SK-N-SH (cell line): ENCODE measurements around the gene STK4. TPM values are rescaled to one million over a fixed set of nuclear protein-coding genes. Genes with fewer than 3 reads are reported as not detected.

Source experiments
- CTCF ChIA-PET: fragments of 300-600, 350-600 bp; formaldehyde crosslinking; extraction: SDS; loops from one replicate; lab custom pipeline; 2021; lab: Yijun Ruan, JAX
- POLR2A ChIA-PET: fragments of 350-600 bp; sonication (Branson Sonifier 250); formaldehyde crosslinking; extraction: SDS; loops from one replicate; lab custom pipeline; 2020; ENCODE audit warnings: antibody characterized with exemption, inconsistent platforms; lab: Yijun Ruan, JAX
- DNase-seq: peaks from one replicate; pipeline ENCODE4 v3.0.0; 2012
- H2AFZ ChIP-seq: fragments of 200-600 bp; sonication (generic); 2 replicates; pipeline ENCODE4 v1.8.1; 2016; ENCODE audit warnings: antibody characterized with exemption, mild to moderate bottlenecking, low read depth
- H3F3A ChIP-seq: fragments of 200-600 bp; sonication (generic); replicated peaks from 2 replicates; pipeline ENCODE3; 2016; ENCODE audit warnings: antibody characterized with exemption, mild to moderate bottlenecking; ENCODE audit not compliant: insufficient read depth
- H3K27ac ChIP-seq, 2 experiments: fragments of 200-500 bp in 1 of 2; fragments of 200-600 bp in 1 of 2; sonication (Bioruptor generic) in 1 of 2; sonication (generic), shearing (Covaris generic) in 1 of 2; 2 replicates each; pipeline versions ENCODE4 v1.5.1 to v1.6.1; 2014 to 2016; ENCODE audit warnings: low read depth in 2 of 2, inconsistent platforms in 1 of 2, low read length in 1 of 2, mild to moderate bottlenecking in 1 of 2, mixed read lengths in 1 of 2
- H3K27me3 ChIP-seq: fragments of 200-600 bp; sonication (generic), shearing (Covaris generic); 2 replicates; pipeline ENCODE4 v1.6.1; 2016; ENCODE audit warnings: mixed run types; ENCODE audit not compliant: insufficient read depth
- H3K36me3 ChIP-seq, 2 experiments: fragments of 200-500 bp in 1 of 2; fragments of 200-600 bp in 1 of 2; sonication (Bioruptor generic) in 1 of 2; sonication (generic) in 1 of 2; replicated peaks in 1 of 2; 2 replicates each; pipeline versions ENCODE3 to v1.5.1; 2014 to 2016; ENCODE audit warnings: low read length in 1 of 2, mild to moderate bottlenecking in 1 of 2; ENCODE audit not compliant: insufficient read depth in 2 of 2, control insufficient read depth in 1 of 2
- H3K4me1 ChIP-seq, 2 experiments: fragments of 200-500 bp in 1 of 2; fragments of 200-600 bp in 1 of 2; sonication (Bioruptor generic) in 1 of 2; sonication (generic), shearing (Covaris generic) in 1 of 2; 2 replicates each; pipeline versions ENCODE4 v1.5.1 to v1.6.1; 2014 to 2016; ENCODE audit warnings: low read depth in 1 of 2, low read length in 1 of 2, mixed run types in 1 of 2; ENCODE audit not compliant: insufficient read depth in 2 of 2, control insufficient read depth in 1 of 2
- H3K4me2 ChIP-seq: fragments of 200-600 bp; sonication (generic), shearing (Covaris generic); 2 replicates; pipeline ENCODE4 v1.6.1; 2017; ENCODE audit warnings: mixed run types
- H3K4me3 ChIP-seq, 2 experiments: fragments of 200-500 bp in 1 of 2; fragments of 200-600 bp in 1 of 2; sonication (Bioruptor generic) in 1 of 2; sonication (generic), shearing (Covaris generic) in 1 of 2; 2 replicates each; pipeline versions ENCODE4 v1.5.1 to v1.8.1; 2014 to 2016; ENCODE audit warnings: low read depth in 2 of 2, inconsistent platforms in 1 of 2, low read length in 1 of 2, mild to moderate bottlenecking in 1 of 2, mixed read lengths in 1 of 2, moderate library complexity in 1 of 2
- H3K79me2 ChIP-seq: fragments of 200-600 bp; sonication (generic); 2 replicates; pipeline ENCODE4 v1.8.1; 2017; ENCODE audit warnings: mild to moderate bottlenecking; ENCODE audit not compliant: insufficient read depth
- H3K9ac ChIP-seq: fragments of 200-600 bp; sonication (generic); 2 replicates; pipeline ENCODE4 v1.6.1; 2017; ENCODE audit warnings: mixed run types
- H3K9me2 ChIP-seq: fragments of 200-600 bp; sonication (generic); 2 replicates; pipeline ENCODE4 v1.6.1; 2017; ENCODE audit warnings: mixed run types
- H3K9me3 ChIP-seq: fragments of 200-600 bp; sonication (generic); 2 replicates; pipeline ENCODE4 v1.6.1; 2017; ENCODE audit warnings: mixed run types, mild to moderate bottlenecking, moderate library complexity
- H4K20me1 ChIP-seq: fragments of 200-600 bp; sonication (generic); 2 replicates; pipeline ENCODE4 v1.6.1; 2017; ENCODE audit warnings: mild to moderate bottlenecking, mixed run types; ENCODE audit not compliant: insufficient read depth
- EP300 ChIP-seq, 2 experiments: IDR thresholded peaks; 2 replicates each; pipeline versions ENCODE4 v1.4.0 to v1.6.1; 2012; ENCODE audit warnings: borderline replicate concordance in 1 of 2, low read depth in 1 of 2, low read length in 1 of 2
- FOXJ3 ChIP-seq: sonication (generic); formaldehyde crosslinking; IDR thresholded peaks from 2 replicates; pipeline ENCODE4 v1.5.1; 2020; ENCODE audit warnings: mild to moderate bottlenecking, missing genetic modification reagents
- GABPA ChIP-seq: IDR thresholded peaks from 2 replicates; pipeline ENCODE4 v1.4.0; 2012; ENCODE audit warnings: low read depth, mild to moderate bottlenecking
- GATA2 ChIP-seq: sonication (generic); formaldehyde crosslinking; IDR thresholded peaks from 2 replicates; pipeline ENCODE4 v1.5.0; 2020; ENCODE audit warnings: mild to moderate bottlenecking, missing genetic modification reagents
- MEF2A ChIP-seq: IDR thresholded peaks from 2 replicates; pipeline ENCODE4 v1.4.0; 2012; ENCODE audit warnings: low read depth, borderline replicate concordance
- NFIC ChIP-seq: IDR thresholded peaks from 2 replicates; pipeline ENCODE4 v1.4.0; 2012; ENCODE audit warnings: borderline replicate concordance
- RCOR1 ChIP-seq: fragments of 150-350 bp; IDR thresholded peaks from 2 replicates; pipeline ENCODE4 v1.6.1; 2017; ENCODE audit warnings: antibody characterized with exemption, low read length
- RXRA ChIP-seq: IDR thresholded peaks from 2 replicates; pipeline ENCODE4 v1.4.0; 2012; ENCODE audit warnings: low read depth, mild to moderate bottlenecking, borderline replicate concordance
- SIN3A ChIP-seq: IDR thresholded peaks from 2 replicates; pipeline ENCODE4 v1.6.1; 2012; ENCODE audit warnings: low read depth, mild to moderate bottlenecking, low read length, moderate library complexity, borderline replicate concordance
- TCF12 ChIP-seq: IDR thresholded peaks from 2 replicates; pipeline ENCODE4 v1.4.0; 2012
- TEAD4 ChIP-seq: IDR thresholded peaks from 2 replicates; pipeline ENCODE4 v1.4.0; 2012; ENCODE audit warnings: mild to moderate bottlenecking, borderline replicate concordance; ENCODE audit not compliant: insufficient read depth
- YY1 ChIP-seq: IDR thresholded peaks from 2 replicates; pipeline ENCODE4 v1.4.0; 2012; ENCODE audit warnings: low read depth, mild to moderate bottlenecking
- ZBTB33 ChIP-seq: IDR thresholded peaks from 2 replicates; pipeline ENCODE4 v1.4.0; 2012; ENCODE audit warnings: low read depth, borderline replicate concordance
- whole genome bisulfite sequencing: methylation state at CpG from one replicate; pipeline ENCODE4 v1.1.6; 2017; ENCODE audit warnings: low lambda C conversion rate; 5-methylcytosine and 5-hydroxymethylcytosine counted together
- polyA plus RNA-seq, 3 experiments: library from polyadenylated mRNA; depleted of rRNA; stranded (reverse); fragments of >200 nt; gene quantifications; 2 replicates each; pipeline ENCODE4 v1.2.3, GENCODE V29; 2012
- TF ChIP-seq, protein P1 (sequence below): fragments of 150-350 bp; IDR thresholded peaks from 2 replicates; pipeline ENCODE4 v1.6.1; 2017; ENCODE audit warnings: antibody characterized with exemption, low read length, low read depth, borderline replicate concordance

Gene STK4
- polyA plus RNA-seq, 1 of the 3 experiments (the other 2 are of a cell fraction) = 11.4 TPM

DNA sequence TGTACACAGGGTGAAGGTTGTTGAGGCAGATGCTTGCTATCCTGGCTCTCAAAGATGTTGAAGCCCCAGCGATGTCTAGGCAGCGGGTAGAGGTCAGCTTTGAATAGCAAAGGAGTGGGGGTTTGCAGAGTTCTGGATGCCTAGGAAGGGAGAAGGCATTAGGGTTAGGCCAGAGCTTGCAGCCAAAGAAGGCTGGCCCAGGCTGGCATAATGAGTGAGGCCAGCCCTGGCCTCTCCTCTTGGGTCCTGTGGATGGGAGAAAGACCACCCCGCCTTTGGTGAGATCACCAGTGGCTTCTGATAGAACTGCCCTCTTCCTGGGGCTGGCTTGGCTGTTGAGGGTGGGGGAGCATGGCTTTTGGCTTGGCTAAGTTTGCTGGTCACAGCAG is 149.1 kb downstream of the STK4 start:
- Histone ChIP-seq H2AFZ (no peak overlapping the region), H3F3A (no peaks in the 10 kb centered on the region), H3K9me3 (no peaks in the 10 kb centered on the region), H4K20me1 (no peaks in the 10 kb centered on the region), H3K27me3 (no peaks in the 10 kb centered on the region; the same call in 1 of the 2 replicates), H3K27ac (no peak overlapping the region), H3K4me1 (no peaks in the 10 kb centered on the region), H3K79me2 (no peaks in the 10 kb centered on the region), H3K9ac (no peak overlapping the region), H3K9me2 (no peaks in the 10 kb centered on the region), H3K36me3 (no peaks in the 10 kb centered on the region), H3K4me2 (no peak overlapping the region), H3K4me3 (no peak overlapping the region)
- POLR2A ChIA-PET = no interaction called here
- WGBS = 70% methylated on average over 3 of the region's 3 CpGs
- CTCF ChIA-PET = interaction anchor here (0.7 to 13.3 kb wide), 3 partner anchors 10 to 175 kb away, joined by 3 to 158 read pairs (median 3); no protein-coding TSS in a partner anchor
- DNase-seq = no peak
- no peak for TF ChIP-seq RXRA
- TF ChIP-seq GATA2 = no peak
- no peak for TF ChIP-seq TEAD4
- TF ChIP-seq SIN3A = no peak

DNA sequence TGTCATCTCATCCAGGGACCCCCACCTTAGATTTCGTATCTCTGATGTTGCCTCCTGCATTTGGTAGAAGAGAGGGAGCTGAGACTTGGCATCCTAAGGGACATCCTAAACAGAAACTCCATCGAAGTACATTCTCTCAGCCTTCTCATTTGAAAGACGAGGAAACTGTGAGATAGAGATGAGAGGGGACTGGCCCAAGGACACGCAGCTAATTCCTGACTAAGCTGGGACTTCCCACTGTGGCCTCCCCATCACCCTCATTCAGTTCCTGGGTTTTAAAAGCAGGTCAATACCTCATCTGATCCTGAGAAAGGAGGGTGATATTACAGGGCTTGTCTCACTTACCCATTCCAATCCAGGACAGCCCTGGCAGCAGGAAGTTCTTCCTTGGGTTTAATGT is 149.5 kb downstream of the STK4 start:
- no peak overlapping the region for H2AFZ ChIP-seq
- POLR2A ChIA-PET = no interaction called here
- 52% methylated on average over 4 of the region's 4 CpGs for WGBS

More for the DNA sequence above, 149.5 kb downstream of the STK4 start:
- CTCF ChIA-PET = interaction anchor here (0.7 to 13.3 kb wide), 3 partner anchors 11 to 175 kb away, joined by 3 to 158 read pairs (median 3); no protein-coding TSS in a partner anchor
- TF ChIP-seq GABPA = no peak
- TF ChIP-seq GATA2 = no peak
- no peak for TF ChIP-seq ZBTB33
- TF ChIP-seq MEF2A = no peak
- TF ChIP-seq NFIC = no peak
- no peak for TF ChIP-seq YY1
- no peak for TF ChIP-seq TCF12
- TF ChIP-seq RCOR1 = no peak
- no peak for TF ChIP-seq FOXJ3 (CRISPR knock-in tag)
- no peak for TF ChIP-seq EP300 (IDR thresholded peaks at IDR 0.05; ENCODE audit: borderline replicate concordance in 1 of 2, low read depth in 1 of 2, low read length in 1 of 2)
- TF ChIP-seq, protein P1, sequence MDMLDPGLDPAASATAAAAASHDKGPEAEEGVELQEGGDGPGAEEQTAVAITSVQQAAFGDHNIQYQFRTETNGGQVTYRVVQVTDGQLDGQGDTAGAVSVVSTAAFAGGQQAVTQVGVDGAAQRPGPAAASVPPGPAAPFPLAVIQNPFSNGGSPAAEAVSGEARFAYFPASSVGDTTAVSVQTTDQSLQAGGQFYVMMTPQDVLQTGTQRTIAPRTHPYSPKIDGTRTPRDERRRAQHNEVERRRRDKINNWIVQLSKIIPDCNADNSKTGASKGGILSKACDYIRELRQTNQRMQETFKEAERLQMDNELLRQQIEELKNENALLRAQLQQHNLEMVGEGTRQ = no peak
- TF ChIP-seq, all 33 proteins: peak for 0
- Histone ChIP-seq H3K27me3 (no peaks in the 10 kb centered on the region; the same call in 1 of the 2 replicates), H4K20me1 (no peaks in the 10 kb centered on the region), H3K4me1 (no peaks in the 10 kb centered on the region), H3K36me3 (no peaks in the 10 kb centered on the region), H3K4me2 (no peak overlapping the region), H3F3A (no peaks in the 10 kb centered on the region), H3K27ac (no peak overlapping the region), H3K9ac (no peak overlapping the region), H3K79me2 (no peaks in the 10 kb centered on the region), H3K4me3 (no peak overlapping the region), H3K9me2 (no peaks in the 10 kb centered on the region), H3K9me3 (no peaks in the 10 kb centered on the region)
- DNase-seq = no peak
